Endothelial cell of umbilical vein (primary cell): ENCODE measurements around the gene CCDC93. TPM values are rescaled to one million over a fixed set of nuclear protein-coding genes. Genes with fewer than 3 reads are reported as not detected.

Source experiments
- BruUV-seq: library from RNA; stranded (reverse); fragments of 400-500 nt; replicated peaks from 2 replicates; lab custom pipeline; 2021; lab: Mats Ljungman, UMichigan
- CTCF ChIA-PET: fragments of 300-600, 350-600 bp; sonication (Branson Sonifier 250); formaldehyde crosslinking; loops from one replicate; lab custom pipeline; 2021; ENCODE audit warnings: antibody characterized with exemption, inconsistent platforms; lab: Charles Lee
- POLR2A ChIA-PET: fragments of 300-600, 350-600 bp; sonication (Branson Sonifier 250); formaldehyde crosslinking; loops from one replicate; lab custom pipeline; 2021; ENCODE audit warnings: antibody characterized with exemption, inconsistent platforms; lab: Charles Lee
- DNase-seq: peaks from one replicate; pipeline ENCODE4 v3.0.0-alpha.2; 2011; ENCODE audit warnings: low read depth, low spot score
- FAIRE-seq: peaks from 2 replicates; lab custom pipeline; 2011; peaks lifted over from hg19 to GRCh38; lab: Jason Lieb, UNC
- H2AFZ ChIP-seq: 2 replicates; pipeline ENCODE4 v1.6.0; 2012; ENCODE audit warnings: low read depth, low read length, control low read depth, inconsistent platforms
- H3K27ac ChIP-seq: 2 replicates; pipeline ENCODE4 v1.5.1; 2011; ENCODE audit warnings: low read depth, mild to moderate bottlenecking, control low read depth, low read length, moderate library complexity; ENCODE audit not compliant: insufficient read depth
- H3K27me3 ChIP-seq, 2 experiments: 2 replicates each; pipeline versions ENCODE4 v1.6.0 to v1.6.1; 2011; ENCODE audit warnings: low read length in 2 of 2, mixed read lengths in 1 of 2; ENCODE audit not compliant: control insufficient read depth in 2 of 2, insufficient read depth in 2 of 2
- H3K36me3 ChIP-seq, 2 experiments: 2 replicates in 1 of 2; 3 replicates in 1 of 2; pipeline ENCODE4 v1.5.1; 2011; ENCODE audit warnings: low read length in 2 of 2, mild to moderate bottlenecking in 1 of 2, moderate library complexity in 1 of 2; ENCODE audit not compliant: control insufficient read depth in 2 of 2, insufficient read depth in 2 of 2; ENCODE audit errors: extremely low read depth in 1 of 2
- H3K4me1 ChIP-seq: 3 replicates; pipeline ENCODE4 v1.5.1; 2011; ENCODE audit warnings: mild to moderate bottlenecking, low read length; ENCODE audit not compliant: control insufficient read depth, insufficient read depth; ENCODE audit errors: extremely low read depth
- H3K4me2 ChIP-seq: 2 replicates; pipeline ENCODE4 v1.6.1; 2011; ENCODE audit warnings: low read length, control low read depth, mixed read lengths; ENCODE audit not compliant: insufficient read depth
- H3K4me3 ChIP-seq, 3 experiments: fragments of 200-600 bp in 1 of 3; sonication (generic), shearing (Covaris generic) in 1 of 3; replicated peaks in 1 of 3; 2 replicates each; pipeline ENCODE4 v1.5.1; 2011 to 2016; ENCODE audit warnings: control low read depth in 3 of 3, low read length in 3 of 3, mild to moderate bottlenecking in 2 of 3, inconsistent platforms in 1 of 3, low read depth in 1 of 3, moderate library complexity in 1 of 3; ENCODE audit not compliant: insufficient read depth in 1 of 3
- H3K79me2 ChIP-seq: 2 replicates; pipeline ENCODE4 v1.6.0; 2012; ENCODE audit warnings: low read length, inconsistent platforms; ENCODE audit not compliant: control insufficient read depth, insufficient read depth
- H3K9ac ChIP-seq: replicated peaks from 2 replicates; pipeline ENCODE3; 2011; ENCODE audit warnings: low read length, control low read depth; ENCODE audit not compliant: insufficient read depth; ENCODE audit errors: extremely low read depth
- H3K9me1 ChIP-seq: replicated peaks from 3 replicates; pipeline ENCODE4 v1.6.0; 2011; ENCODE audit warnings: mild to moderate bottlenecking, low read length; ENCODE audit not compliant: control insufficient read depth, insufficient read depth; ENCODE audit errors: extremely low read depth
- H3K9me3 ChIP-seq: replicated peaks from 2 replicates; pipeline ENCODE4 v1.5.1; 2012; ENCODE audit warnings: low read length, inconsistent platforms; ENCODE audit not compliant: control insufficient read depth, insufficient read depth
- H4K20me1 ChIP-seq: replicated peaks from 2 replicates; pipeline ENCODE3; 2011; ENCODE audit warnings: mild to moderate bottlenecking, low read length; ENCODE audit not compliant: control insufficient read depth, insufficient read depth; ENCODE audit errors: extremely low read depth
- CTCF ChIP-seq, 2 donors: IDR thresholded peaks; 1 replicate in 1 of 2; 2 replicates in 1 of 2; pipeline ENCODE4 v1.5.1; 2011; ENCODE audit warnings: low read length in 2 of 2, mild to moderate bottlenecking in 2 of 2, moderate library complexity in 2 of 2, control low read depth in 1 of 2, inconsistent platforms in 1 of 2, low read depth in 1 of 2; ENCODE audit not compliant: insufficient read depth in 1 of 2; ENCODE audit errors: extremely low read depth in 1 of 2
- EZH2 ChIP-seq: IDR thresholded peaks from 2 replicates; pipeline ENCODE4 v1.6.1; 2012; ENCODE audit warnings: borderline replicate concordance, low read depth, mild to moderate bottlenecking, moderate library complexity, low read length, inconsistent platforms; ENCODE audit not compliant: severe bottlenecking
- FOS ChIP-seq: IDR thresholded peaks from 2 replicates; pipeline ENCODE4 v1.6.1; 2011; ENCODE audit warnings: mild to moderate bottlenecking, low read length, moderate library complexity, borderline replicate concordance; ENCODE audit not compliant: insufficient read depth
- GATA2 ChIP-seq: IDR thresholded peaks from 2 replicates; pipeline ENCODE4 v1.7.0; 2011; ENCODE audit warnings: low read depth, mild to moderate bottlenecking, moderate library complexity, mixed read lengths, low read length; ENCODE audit not compliant: insufficient read length, insufficient read depth
- JUN ChIP-seq: IDR thresholded peaks from 2 replicates; pipeline ENCODE4 v1.6.1; 2011; ENCODE audit warnings: borderline replicate concordance, low read depth; ENCODE audit not compliant: insufficient read length, insufficient read depth
- MYC ChIP-seq: IDR thresholded peaks from one replicate; pipeline ENCODE4 v1.6.1; 2011; ENCODE audit warnings: mild to moderate bottlenecking, low read depth, low read length
- POLR2A ChIP-seq: IDR thresholded peaks from 2 replicates; pipeline ENCODE4 v1.6.1; 2012; ENCODE audit warnings: low read depth, mild to moderate bottlenecking, control low read depth, low read length
- POLR2AphosphoS5 ChIP-seq: IDR thresholded peaks from 2 replicates; pipeline ENCODE4 v1.6.1; 2012; ENCODE audit warnings: low read depth, mild to moderate bottlenecking, control low read depth, low read length, moderate library complexity; ENCODE audit not compliant: insufficient read depth
- dilution Hi-C: fragments of 300-500 bp; cut with MboI; formaldehyde crosslinking; loops from one replicate; pipeline ENCODE4 v1.15.0; 2019; ENCODE audit warnings: low sequenced_read_pairs; ENCODE audit not compliant: extremely low pct_ligation_motif_present
- intact Hi-C: fragments of 100-400 bp; cut with micrococcal nuclease; formaldehyde crosslinking; loops from one replicate; pipeline ENCODE4 v1.10.0; 2022
- polyA plus RNA-seq, 4 experiments: library from polyadenylated mRNA; depleted of rRNA in 3 of 4; stranded (reverse) in 3 of 4; unstranded in 1 of 4; fragments of >200 nt; gene quantifications; 2 replicates each; pipeline versions ENCODE4 v1.2.1 to v1.2.3, GENCODE V29; 2011 to 2012; ENCODE audit warnings: missing spikeins in 1 of 4
- total RNA-seq: library from RNA; stranded (reverse); gene quantifications from 2 replicates; pipeline ENCODE4 v1.2.3, GENCODE V29; 2021
- TF ChIP-seq, protein P1 (sequence below): IDR thresholded peaks from 2 replicates; pipeline ENCODE4 v1.6.1; 2011; ENCODE audit not compliant: insufficient read depth, insufficient read length

Gene CCDC93
- total and polyA plus RNA-seq, 2 donors (not counting 3 experiments of a cell fraction or from before 2014, with no cell fraction given) = 13.8 to 35.1 TPM

DNA sequence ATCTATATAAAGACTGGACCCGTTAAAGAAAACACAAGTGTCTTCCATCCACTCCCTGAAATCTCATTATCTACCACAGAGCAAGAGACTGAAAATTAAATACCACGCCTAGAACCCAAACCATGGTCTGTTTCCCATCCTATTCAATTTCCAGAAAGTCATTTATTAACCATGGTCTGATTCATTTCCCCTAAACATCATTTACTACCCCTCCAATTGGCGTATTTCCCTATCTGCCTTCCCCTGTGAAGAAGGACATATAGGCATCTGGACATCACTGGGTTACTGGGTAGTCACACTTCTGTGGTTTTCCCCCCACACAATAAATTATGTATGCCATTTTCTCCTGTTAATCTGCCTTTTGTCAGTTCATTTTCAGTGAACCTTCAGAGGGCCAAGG, 30.8 kb downstream of the CCDC93 start:
- dilution Hi-C loops = no loop called here
- Histone ChIP-seq H3K36me3 (peaks cover 2 to 4% of the 10 kb centered on the region in 2 experiments), H2AFZ (no peak overlapping the region), H3K4me1 (peaks cover 13% of the 10 kb centered on the region), H4K20me1 (peaks cover 2% of the 10 kb centered on the region), H3K27ac (no peak overlapping the region), H3K27me3 (no peaks in the 10 kb centered on the region), H3K9ac (no peak overlapping the region), H3K9me1 (no peaks in the 10 kb centered on the region), H3K4me2 (no peak overlapping the region), H3K9me3 (no peaks in the 10 kb centered on the region), H3K4me3 (no peak overlapping the region), H3K79me2 (peaks cover 11% of the 10 kb centered on the region)
- TF ChIP-seq CTCF (IDR thresholded peaks at IDR 0.05; ENCODE audit: extremely low read depth in 1 of 2, insufficient read depth in 1 of 2, low read depth in 1 of 2, low read length in 2 of 2) = no peak
- no peak for TF ChIP-seq JUN
- no peak for TF ChIP-seq POLR2A
- TF ChIP-seq, protein P1, sequence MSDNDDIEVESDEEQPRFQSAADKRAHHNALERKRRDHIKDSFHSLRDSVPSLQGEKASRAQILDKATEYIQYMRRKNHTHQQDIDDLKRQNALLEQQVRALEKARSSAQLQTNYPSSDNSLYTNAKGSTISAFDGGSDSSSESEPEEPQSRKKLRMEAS = no peak
- TF ChIP-seq FOS = no peak
- TF ChIP-seq EZH2 = no peak
- no peak for TF ChIP-seq GATA2
- TF ChIP-seq POLR2AphosphoS5 = no peak
- TF ChIP-seq MYC = no peak
- DNase-seq (peak; percentile 33), FAIRE-seq (no peak)
- POLR2A ChIA-PET = no interaction called here
- CTCF ChIA-PET = interaction anchor here (1.2 to 4.6 kb wide), 2 partner anchors 20 kb away, joined by 3 to 33 read pairs; no protein-coding TSS in a partner anchor
- intact Hi-C loops = no loop called here
- BruUV-seq = no TSS peak
